ENCODE measurements around the gene ZBED3.
"Not testable (repeated sequence)": the region's sequence is repeated elsewhere in the genome, so short reads cannot be mapped to it uniquely, and the experiment has no call there.

Gene ZBED3

GRCh38 chr5:77087484-77088261, 588 bp upstream of the ZBED3 start:
- Histone ChIP-seq H3K27ac (peak overlapping the region; percentile 91), H3K27me3 (ENCODE audit: control insufficient read depth, insufficient read depth, low read length) (no peaks in the 10 kb centered on the region), H3K4me3 (ENCODE audit: low read depth, low read length) (peak overlapping the region; percentile 61), H3K79me2 (peaks cover 23% of the 10 kb centered on the region), H3K4me2 (ENCODE audit: low read length) (peak overlapping the region; percentile 84), H3K9me3 (ENCODE audit: control insufficient read depth, low read length) (no peaks in the 10 kb centered on the region), H3K36me3 (ENCODE audit: control insufficient read depth, insufficient read depth, low read length) (no peaks in the 10 kb centered on the region), H3K4me1 (peaks cover 4% of the 10 kb centered on the region), H2AFZ (peak overlapping the region; percentile 92), H3K9ac (no peak overlapping the region)
- TF ChIP-seq CTCF (IDR thresholded peaks at IDR 0.05) = no peak

- Histone ChIP-seq H2AFZ (peak overlapping the region; percentile 92), H3K4me2 (ENCODE audit: low read length) (peak overlapping the region; percentile 84), H3K36me3 (ENCODE audit: control insufficient read depth, insufficient read depth, low read length) (no peaks in the 10 kb centered on the region), H3K27me3 (ENCODE audit: control insufficient read depth, insufficient read depth, low read length) (no peaks in the 10 kb centered on the region), H3K4me1 (peaks cover 4% of the 10 kb centered on the region), H3K9ac (peak overlapping the region; percentile 74), H3K27ac (peak overlapping the region; percentile 91), H3K9me3 (ENCODE audit: control insufficient read depth, low read length) (no peaks in the 10 kb centered on the region), H3K4me3 (ENCODE audit: low read depth, low read length) (peak overlapping the region; percentile 61), H3K79me2 (peaks cover 23% of the 10 kb centered on the region)
- no peak for TF ChIP-seq CTCF (IDR thresholded peaks at IDR 0.05)
Observed at GRCh38 chr5:77086368-77086688, 757 bp downstream of the ZBED3 start.

GRCh38 chr5:77083088-77083487, 4.0 kb downstream of the ZBED3 start:
- Histone ChIP-seq H3K27me3 (ENCODE audit: control insufficient read depth, insufficient read depth, low read length) (no peaks in the 10 kb centered on the region), H3K4me3 (ENCODE audit: low read depth, low read length) (no peak overlapping the region), H3K27ac (no peak overlapping the region), H3K9ac (no peak overlapping the region), H3K79me2 (peaks cover 26% of the 10 kb centered on the region), H3K4me2 (ENCODE audit: low read length) (no peak overlapping the region), H2AFZ (no peak overlapping the region), H3K36me3 (ENCODE audit: control insufficient read depth, insufficient read depth, low read length) (no peaks in the 10 kb centered on the region), H3K4me1 (peaks cover 6% of the 10 kb centered on the region), H3K9me3 (ENCODE audit: control insufficient read depth, low read length) (no peaks in the 10 kb centered on the region)
- no peak for TF ChIP-seq CTCF (IDR thresholded peaks at IDR 0.05)

GRCh38 chr5:77082280-77082679, 4.8 kb downstream of the ZBED3 start:
- Histone ChIP-seq H3K27me3 (ENCODE audit: control insufficient read depth, insufficient read depth, low read length) (no peaks in the 10 kb centered on the region), H2AFZ (no peak overlapping the region), H3K9me3 (ENCODE audit: control insufficient read depth, low read length) (no peaks in the 10 kb centered on the region), H3K9ac (no peak overlapping the region), H3K4me3 (ENCODE audit: low read depth, low read length) (no peak overlapping the region), H3K4me2 (ENCODE audit: low read length) (no peak overlapping the region), H3K27ac (no peak overlapping the region), H3K36me3 (ENCODE audit: control insufficient read depth, insufficient read depth, low read length) (no peaks in the 10 kb centered on the region), H3K79me2 (peaks cover 26% of the 10 kb centered on the region), H3K4me1 (peaks cover 6% of the 10 kb centered on the region)
- no peak for TF ChIP-seq CTCF (IDR thresholded peaks at IDR 0.05)

- Histone ChIP-seq H3K4me1 (peaks cover 5% of the 10 kb centered on the region), H3K9me3 (ENCODE audit: control insufficient read depth, low read length) (no peaks in the 10 kb centered on the region), H3K27me3 (ENCODE audit: control insufficient read depth, insufficient read depth, low read length) (no peaks in the 10 kb centered on the region), H3K79me2 (peaks cover 25% of the 10 kb centered on the region), H2AFZ (no peak overlapping the region), H3K27ac (no peak overlapping the region), H3K4me2 (ENCODE audit: low read length) (no peak overlapping the region), H3K4me3 (ENCODE audit: low read depth, low read length) (no peak overlapping the region), H3K36me3 (ENCODE audit: control insufficient read depth, insufficient read depth, low read length) (no peaks in the 10 kb centered on the region), H3K9ac (no peak overlapping the region)
- TF ChIP-seq CTCF (IDR thresholded peaks at IDR 0.05) = no peak
Observed at GRCh38 chr5:77080905-77081304, 6.2 kb downstream of the ZBED3 start.

GRCh38 chr5:77080479-77080878, 6.6 kb downstream of the ZBED3 start:
- not testable (repeated sequence) for H3K4me3 ChIP-seq (ENCODE audit: low read depth, low read length); H3K4me2 ChIP-seq (ENCODE audit: low read length); H3K9ac ChIP-seq; H3K4me1 ChIP-seq; H2AFZ ChIP-seq; H3K36me3 ChIP-seq (ENCODE audit: control insufficient read depth, insufficient read depth, low read length); H3K27ac ChIP-seq; H3K27me3 ChIP-seq (ENCODE audit: control insufficient read depth, insufficient read depth, low read length); H3K9me3 ChIP-seq (ENCODE audit: control insufficient read depth, low read length)
- peaks cover 22% of the 10 kb centered on the region for H3K79me2 ChIP-seq
